ENCODE measurements around the gene RTL5. TPM values are rescaled to one million over a fixed set of nuclear protein-coding genes. Genes with fewer than 3 reads are reported as not detected.

RTL5 gene
- total RNA-seq, 2 experiments from 2014 or later, result not detected

DNA sequence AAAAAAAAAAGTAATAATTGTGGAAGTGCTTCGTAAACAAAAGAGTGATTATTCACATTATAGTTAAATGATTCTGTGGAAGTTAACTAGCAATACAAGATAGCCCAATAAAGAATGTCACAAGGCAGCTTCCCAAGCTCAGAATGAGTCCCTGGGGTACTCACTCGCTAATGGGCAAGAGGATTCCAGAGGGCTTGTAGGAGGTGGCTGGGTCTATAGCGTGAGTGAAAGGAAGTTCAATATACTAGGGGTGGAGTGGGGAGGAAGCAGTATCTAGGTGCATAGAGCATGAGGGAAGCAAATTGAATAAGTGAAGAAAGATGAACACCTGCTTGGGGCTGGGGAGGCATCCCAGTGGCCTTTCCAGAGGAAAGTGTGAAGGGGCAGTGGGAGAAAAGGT is 42.5 kb downstream of the RTL5 start:
- H3K27ac ChIP-seq (ENCODE audit: low read depth, low read length, poor library complexity, severe bottlenecking), result no peak overlapping the region
- H3K9me2 ChIP-seq (ENCODE audit: insufficient read depth, low read length), result no peaks in the 10 kb centered on the region
- TF ChIP-seq, protein P1, sequence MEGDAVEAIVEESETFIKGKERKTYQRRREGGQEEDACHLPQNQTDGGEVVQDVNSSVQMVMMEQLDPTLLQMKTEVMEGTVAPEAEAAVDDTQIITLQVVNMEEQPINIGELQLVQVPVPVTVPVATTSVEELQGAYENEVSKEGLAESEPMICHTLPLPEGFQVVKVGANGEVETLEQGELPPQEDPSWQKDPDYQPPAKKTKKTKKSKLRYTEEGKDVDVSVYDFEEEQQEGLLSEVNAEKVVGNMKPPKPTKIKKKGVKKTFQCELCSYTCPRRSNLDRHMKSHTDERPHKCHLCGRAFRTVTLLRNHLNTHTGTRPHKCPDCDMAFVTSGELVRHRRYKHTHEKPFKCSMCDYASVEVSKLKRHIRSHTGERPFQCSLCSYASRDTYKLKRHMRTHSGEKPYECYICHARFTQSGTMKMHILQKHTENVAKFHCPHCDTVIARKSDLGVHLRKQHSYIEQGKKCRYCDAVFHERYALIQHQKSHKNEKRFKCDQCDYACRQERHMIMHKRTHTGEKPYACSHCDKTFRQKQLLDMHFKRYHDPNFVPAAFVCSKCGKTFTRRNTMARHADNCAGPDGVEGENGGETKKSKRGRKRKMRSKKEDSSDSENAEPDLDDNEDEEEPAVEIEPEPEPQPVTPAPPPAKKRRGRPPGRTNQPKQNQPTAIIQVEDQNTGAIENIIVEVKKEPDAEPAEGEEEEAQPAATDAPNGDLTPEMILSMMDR (conservative IDR thresholded peaks at IDR 0.05; ENCODE audit: low read length), result no peak
- TF ChIP-seq EZH2phosphoT487 (IDR thresholded peaks at IDR 0.05; ENCODE audit: borderline replicate concordance, low read depth, low read length), result no peak
- no peaks in the 10 kb centered on the region for H3K4me1 ChIP-seq (ENCODE audit: insufficient read depth, low read length, poor library complexity, severe bottlenecking)
- H3K4me3 ChIP-seq (ENCODE audit: low read depth, low read length, poor library complexity, severe bottlenecking), result no peak overlapping the region
- no peak for DNase-seq (ENCODE audit: low spot score)
- intact Hi-C loops (cut with micrococcal nuclease; ENCODE audit: unreplicated experiment), result no loop called here
- H4K20me1 ChIP-seq (ENCODE audit: insufficient read depth, low read length), result no peaks in the 10 kb centered on the region
- ChIA-PET POLR2A (no interaction called here), CTCF (ENCODE audit: unreplicated experiment) (no interaction called here)
- no peaks in the 10 kb centered on the region for H3K79me2 ChIP-seq (ENCODE audit: insufficient read depth, low read depth, low read length)
- H2AFZ ChIP-seq (ENCODE audit: low read length), result no peak overlapping the region
- no peaks in the 10 kb centered on the region for H3K9me3 ChIP-seq (ENCODE audit: low read length)
- BruUV-seq (replicated peaks), result no TSS peak
- H3K4me2 ChIP-seq (ENCODE audit: low read length), result no peak overlapping the region
- H3K36me3 ChIP-seq (ENCODE audit: insufficient read depth, low read length), result no peaks in the 10 kb centered on the region

DNA sequence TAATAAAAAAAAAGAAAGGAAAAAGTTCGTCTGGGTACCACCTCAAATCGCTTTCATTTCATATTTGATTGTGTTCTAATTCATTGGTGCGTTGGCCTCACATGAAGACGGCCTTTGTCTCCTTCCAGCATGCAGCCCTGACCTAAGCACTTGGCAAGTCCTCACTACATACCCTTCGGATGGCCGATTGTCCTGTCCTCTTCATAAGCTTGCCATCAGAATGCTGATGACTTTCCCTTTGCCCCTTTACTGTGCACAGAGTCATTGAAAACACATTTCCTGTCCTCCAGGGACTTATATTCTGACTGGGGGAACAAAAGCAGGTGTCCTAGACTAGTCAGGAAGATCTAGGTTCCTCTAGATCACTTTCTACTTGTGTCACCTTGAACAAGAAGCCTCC is 43.0 kb downstream of the RTL5 start:
- Histone ChIP-seq H2AFZ (ENCODE audit: low read length) (no peak overlapping the region), H4K20me1 (ENCODE audit: insufficient read depth, low read length) (no peaks in the 10 kb centered on the region), H3K4me2 (ENCODE audit: low read length) (no peak overlapping the region), H3K9me3 (ENCODE audit: low read length) (no peaks in the 10 kb centered on the region), H3K4me1 (ENCODE audit: insufficient read depth, low read length, poor library complexity, severe bottlenecking) (no peaks in the 10 kb centered on the region), H3K4me3 (ENCODE audit: low read depth, low read length, poor library complexity, severe bottlenecking) (no peak overlapping the region), H3K27ac (ENCODE audit: low read depth, low read length, poor library complexity, severe bottlenecking) (no peak overlapping the region), H3K9me2 (ENCODE audit: insufficient read depth, low read length) (no peaks in the 10 kb centered on the region), H3K79me2 (ENCODE audit: insufficient read depth, low read depth, low read length) (no peaks in the 10 kb centered on the region), H3K36me3 (ENCODE audit: insufficient read depth, low read length) (no peaks in the 10 kb centered on the region)
- no TSS peak for BruUV-seq (replicated peaks)
- TF ChIP-seq, protein P1 (conservative IDR thresholded peaks at IDR 0.05; ENCODE audit: low read length), result no peak
- TF ChIP-seq EZH2phosphoT487 (IDR thresholded peaks at IDR 0.05; ENCODE audit: borderline replicate concordance, low read depth, low read length), result no peak
- intact Hi-C loops (cut with micrococcal nuclease; ENCODE audit: unreplicated experiment), result no loop called here
- DNase-seq (ENCODE audit: low spot score), result no peak
- ChIA-PET CTCF (ENCODE audit: unreplicated experiment) (no interaction called here), POLR2A (no interaction called here)

DNA sequence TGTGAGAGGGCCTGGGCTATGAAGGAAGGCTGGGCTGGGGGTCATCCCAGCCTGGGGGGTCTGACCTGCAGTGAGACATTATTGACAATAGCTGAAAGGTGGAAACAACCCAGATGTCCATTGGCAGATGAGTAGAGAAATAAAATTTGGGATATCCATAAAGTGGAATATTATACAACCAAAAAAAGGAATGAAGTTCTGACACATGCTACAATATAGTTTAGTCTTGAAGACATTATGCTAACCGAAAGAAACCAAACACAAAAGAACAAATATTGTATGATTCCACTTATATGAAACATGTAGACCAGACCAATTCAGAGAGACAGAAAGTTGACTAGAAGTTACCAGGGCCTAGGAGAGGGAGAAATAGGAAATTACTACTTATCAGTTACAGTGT is 44.7 kb downstream of the RTL5 start:
- no TSS peak for BruUV-seq (replicated peaks)
- Histone ChIP-seq H3K4me3 (ENCODE audit: low read depth, low read length, poor library complexity, severe bottlenecking) (no peak overlapping the region), H2AFZ (ENCODE audit: low read length) (no peak overlapping the region), H4K20me1 (ENCODE audit: insufficient read depth, low read length) (no peaks in the 10 kb centered on the region), H3K9me3 (ENCODE audit: low read length) (no peaks in the 10 kb centered on the region), H3K4me1 (ENCODE audit: insufficient read depth, low read length, poor library complexity, severe bottlenecking) (no peaks in the 10 kb centered on the region), H3K36me3 (ENCODE audit: insufficient read depth, low read length) (no peaks in the 10 kb centered on the region), H3K4me2 (ENCODE audit: low read length) (no peak overlapping the region), H3K9me2 (ENCODE audit: insufficient read depth, low read length) (no peaks in the 10 kb centered on the region), H3K27ac (ENCODE audit: low read depth, low read length, poor library complexity, severe bottlenecking) (no peak overlapping the region), H3K79me2 (ENCODE audit: insufficient read depth, low read depth, low read length) (no peaks in the 10 kb centered on the region)
- no peak for TF ChIP-seq EZH2phosphoT487 (IDR thresholded peaks at IDR 0.05; ENCODE audit: borderline replicate concordance, low read depth, low read length)
- TF ChIP-seq, protein P1 (conservative IDR thresholded peaks at IDR 0.05; ENCODE audit: low read length), result no peak
- ChIA-PET POLR2A (no interaction called here), CTCF (ENCODE audit: unreplicated experiment) (no interaction called here)
- no peak for DNase-seq (ENCODE audit: low spot score)
- intact Hi-C loops (cut with micrococcal nuclease; ENCODE audit: unreplicated experiment), result no loop called here
